B cell (primary cell): ENCODE results near the gene C17orf67.

ENCODE experiments used
- CTCF ChIP-seq: fragments of 200-600 bp; IDR thresholded peaks from one replicate; pipeline ENCODE4 v1.8.0; 2022; ENCODE audit warnings: antibody characterized with exemption, mild to moderate bottlenecking
- EZH2 ChIP-seq: IDR thresholded peaks from 2 replicates; pipeline ENCODE4 v1.6.1; 2012; ENCODE audit warnings: borderline replicate concordance, low read depth, mild to moderate bottlenecking, moderate library complexity, low read length; ENCODE audit not compliant: insufficient read depth, poor library complexity, severe bottlenecking

DNA sequence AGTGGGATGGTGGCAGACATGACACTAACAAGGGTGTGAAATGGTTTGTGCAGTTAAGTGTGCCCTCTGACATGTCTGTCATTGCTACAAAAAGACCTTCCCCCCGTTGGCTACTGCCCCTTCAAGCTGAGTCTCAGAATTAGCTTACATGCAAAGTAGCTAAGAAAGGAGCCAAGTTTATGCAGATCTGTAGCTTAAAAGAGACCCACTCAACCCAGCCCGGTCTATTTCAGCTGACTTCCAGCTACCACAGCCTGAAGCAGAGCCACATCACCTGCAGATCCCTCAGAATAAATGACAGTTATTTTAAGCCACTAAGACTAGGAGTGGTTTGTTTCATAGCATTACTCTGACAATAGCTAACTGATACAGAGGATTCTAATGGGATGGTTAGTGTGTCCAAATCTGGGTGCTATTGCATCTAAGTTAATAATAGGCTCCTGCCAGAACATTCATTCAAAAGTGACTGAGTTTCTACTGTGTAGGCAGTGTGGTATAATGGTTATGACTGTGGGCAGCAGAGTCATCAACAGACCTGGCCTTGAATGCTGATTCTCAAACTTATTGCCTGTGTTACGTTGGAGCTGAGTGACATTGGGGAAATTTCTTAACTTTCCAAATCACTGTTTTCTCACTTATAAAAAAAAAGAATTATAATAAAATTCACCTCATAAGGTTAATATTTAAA lies 11.7 kb downstream of the C17orf67 start:
- TF ChIP-seq CTCF, result no peak
- TF ChIP-seq EZH2, result no peak
